Hepatic stellate cell (primary cell): ENCODE results near the gene NPM1.
A peak's percentile ranks its signal among the peaks of the same experiment; 100 is the strongest.
"Not testable (repeated sequence)": the region's sequence is repeated elsewhere in the genome, so short reads cannot be mapped to it uniquely, and the experiment has no call there.

ENCODE experiments used
- DNase-seq: peaks from one replicate; pipeline ENCODE4 v3.0.0; 2011; ENCODE audit warnings: low spot score

The NPM1 gene, protein sequence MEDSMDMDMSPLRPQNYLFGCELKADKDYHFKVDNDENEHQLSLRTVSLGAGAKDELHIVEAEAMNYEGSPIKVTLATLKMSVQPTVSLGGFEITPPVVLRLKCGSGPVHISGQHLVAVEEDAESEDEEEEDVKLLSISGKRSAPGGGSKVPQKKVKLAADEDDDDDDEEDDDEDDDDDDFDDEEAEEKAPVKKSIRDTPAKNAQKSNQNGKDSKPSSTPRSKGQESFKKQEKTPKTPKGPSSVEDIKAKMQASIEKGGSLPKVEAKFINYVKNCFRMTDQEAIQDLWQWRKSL

DNA sequence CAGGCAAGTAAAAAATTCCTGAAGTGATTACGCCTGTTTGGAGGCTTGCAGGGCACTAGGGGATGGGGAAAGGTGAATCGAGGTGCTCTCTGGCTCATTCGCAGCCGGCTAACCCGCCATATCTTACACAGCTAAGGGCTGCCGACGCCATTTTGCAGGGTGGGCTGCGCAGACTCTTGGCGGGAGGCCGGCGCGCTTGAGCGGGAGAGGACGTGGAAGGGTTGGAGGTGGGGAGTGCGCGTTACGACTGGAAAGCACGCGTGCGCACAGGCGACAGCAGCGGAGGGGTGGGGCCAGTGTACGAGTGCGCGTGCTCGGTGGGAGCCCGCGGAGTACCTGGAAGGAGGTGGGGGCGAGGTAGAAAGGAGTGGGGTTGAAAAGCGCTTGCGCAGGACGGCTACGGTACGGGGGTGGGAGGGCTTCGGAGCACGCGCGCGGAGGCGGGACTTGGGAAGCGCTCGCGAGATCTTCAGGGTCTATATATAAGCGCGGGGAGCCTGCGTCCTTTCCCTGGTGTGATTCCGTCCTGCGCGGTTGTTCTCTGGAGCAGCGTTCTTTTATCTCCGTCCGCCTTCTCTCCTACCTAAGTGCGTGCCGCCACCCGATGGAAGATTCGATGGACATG lies at the start of gene NPM1:
NPM1 (plus strand) TSS at position 505 of the 625 bp plus-strand sequence; CDS start at position 605, 100 bp downstream.
- DNase-seq, result peak; percentile 99

DNA sequence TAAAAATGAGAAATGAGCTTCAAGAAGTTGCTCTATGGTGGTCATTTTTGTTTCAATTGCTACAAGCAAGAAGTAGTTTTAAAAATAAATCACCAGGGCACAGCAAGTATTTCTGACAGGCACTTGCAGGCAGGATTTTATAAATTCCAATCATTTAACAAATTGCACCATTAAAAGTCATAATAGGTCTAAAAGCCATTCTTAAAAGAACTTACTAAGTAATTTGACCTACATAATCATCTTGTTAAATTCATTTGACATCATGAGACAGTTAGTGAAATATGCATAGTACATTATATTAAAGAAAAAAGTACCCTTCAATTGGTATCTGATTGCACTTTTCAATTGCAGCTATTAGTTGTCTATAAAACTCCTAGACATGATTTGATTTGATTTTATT lies 47.6 kb upstream of the NPM1 start:
- no peak for DNase-seq

DNA sequence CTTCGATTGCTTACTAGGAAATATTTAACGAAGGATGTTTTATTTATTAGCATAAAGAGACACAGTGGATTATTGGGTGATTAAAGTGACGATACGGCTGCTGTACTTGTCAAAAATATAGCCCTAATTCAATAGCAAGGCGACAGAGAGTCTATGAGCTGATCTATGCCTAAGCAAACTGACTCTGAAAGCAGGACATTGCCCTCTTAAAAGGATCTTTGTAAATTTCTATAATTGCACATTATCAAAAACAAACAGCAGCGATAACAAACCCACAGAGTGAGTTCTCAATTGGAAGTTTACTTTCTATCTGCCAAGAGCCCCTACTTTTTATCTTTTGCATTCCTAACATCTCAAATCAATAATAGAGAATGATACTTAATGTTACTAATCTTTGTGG lies 47.2 kb upstream of the NPM1 start:
- DNase-seq, result no peak

DNA sequence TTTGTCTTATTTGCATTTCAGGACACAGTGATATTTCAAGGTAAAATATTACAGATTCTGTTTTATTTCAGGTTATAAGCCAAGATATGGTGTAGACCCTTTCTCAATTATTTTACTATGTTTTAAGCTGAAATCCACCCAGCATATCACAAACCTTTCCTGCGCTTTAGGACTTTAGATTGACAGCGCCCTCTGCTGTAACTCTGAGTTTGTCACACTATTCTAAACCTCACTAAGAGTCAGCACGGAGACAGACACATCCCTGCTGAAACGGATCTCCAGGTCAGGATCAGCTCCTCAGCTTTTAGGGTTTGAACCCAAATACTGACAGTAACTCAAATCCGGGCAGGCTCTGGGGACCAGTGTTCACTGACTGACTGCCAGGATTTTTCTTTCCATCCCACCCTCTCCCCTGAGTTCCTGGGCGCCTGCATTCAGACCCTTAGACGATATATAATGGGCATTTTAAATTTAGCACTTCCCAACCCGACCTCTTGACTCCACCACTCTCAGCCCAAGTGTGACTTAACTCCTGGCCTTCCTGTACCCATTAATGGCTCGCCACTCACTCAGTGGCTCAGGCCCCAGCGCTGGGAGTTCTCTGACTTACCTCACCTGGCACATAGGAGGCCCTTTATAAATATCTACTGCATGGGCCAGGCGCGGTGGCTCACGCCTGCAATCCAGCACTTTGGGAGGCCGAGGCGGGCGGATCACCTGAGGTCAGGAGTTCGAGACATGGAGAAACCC lies 45.1 kb upstream of the NPM1 start:
- DNase-seq, result peak; percentile 45

DNA sequence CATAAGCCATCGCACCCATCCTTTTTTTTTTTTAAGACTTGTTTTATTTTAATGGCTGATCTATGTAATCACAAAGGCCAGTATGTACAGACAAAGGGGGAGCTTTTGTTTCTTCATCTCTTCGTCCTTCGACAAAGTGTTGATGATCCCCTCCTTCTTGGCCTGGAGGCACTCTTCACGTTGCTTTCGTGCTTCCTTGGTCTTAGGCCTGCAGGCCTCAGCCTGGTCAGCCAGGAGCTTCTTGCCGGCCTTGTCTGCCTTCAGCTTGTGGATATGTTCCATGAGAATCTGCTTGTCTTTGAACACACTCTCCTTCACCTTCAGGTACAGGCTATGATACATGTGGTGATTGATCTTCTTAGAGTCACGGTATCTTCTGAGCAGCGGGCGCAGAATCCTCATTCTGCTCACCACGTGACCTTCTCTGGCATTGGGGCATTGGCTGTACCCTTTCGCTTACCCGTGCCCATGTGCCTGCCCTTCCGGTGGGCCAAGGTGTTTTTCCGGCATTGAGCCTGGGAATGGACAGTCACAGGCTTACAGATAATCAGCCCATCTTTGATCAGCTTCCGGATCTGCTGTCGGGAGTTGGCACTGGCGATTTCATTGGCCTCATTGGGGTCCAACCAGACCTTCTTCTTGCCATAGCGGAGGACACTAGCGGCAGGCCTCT lies 42.6 kb upstream of the NPM1 start:
- no peak for DNase-seq

- no peak for DNase-seq
These were observed 36.0 kb upstream of the NPM1 start for GRCh38 chr5:171351536-171352073.

GRCh38 chr5:171355302-171355724 lies 32.3 kb upstream of the NPM1 start:
- DNase-seq, result no peak

GRCh38 chr5:171357843-171358242 lies 29.8 kb upstream of the NPM1 start:
- no peak for DNase-seq

- not testable (repeated sequence) for DNase-seq
These were observed 26.5 kb upstream of the NPM1 start for GRCh38 chr5:171361151-171361550.

- not testable (repeated sequence) for DNase-seq
These were observed 24.4 kb upstream of the NPM1 start for GRCh38 chr5:171363249-171363648.

DNA sequence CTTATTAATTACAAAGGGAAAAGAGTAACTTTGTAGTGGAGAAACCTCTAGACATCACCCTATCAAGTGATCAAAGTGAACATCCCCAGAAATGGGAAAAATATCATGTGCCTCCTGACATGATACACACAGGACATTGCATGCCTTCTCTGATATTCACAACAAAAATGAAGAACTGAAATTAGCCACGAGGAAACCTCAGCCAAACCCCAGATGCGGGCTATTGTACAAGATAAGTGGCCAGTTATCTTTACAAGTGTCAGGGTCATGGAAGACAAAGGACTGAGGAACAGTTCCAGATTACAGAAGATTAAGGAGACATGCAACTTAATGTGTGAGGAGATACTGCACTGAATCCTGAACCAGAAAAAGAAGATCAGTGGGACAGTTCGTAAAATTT lies 23.8 kb upstream of the NPM1 start:
- DNase-seq, result no peak

- no peak for DNase-seq
These were observed 22.3 kb upstream of the NPM1 start for GRCh38 chr5:171365351-171365750.

DNA sequence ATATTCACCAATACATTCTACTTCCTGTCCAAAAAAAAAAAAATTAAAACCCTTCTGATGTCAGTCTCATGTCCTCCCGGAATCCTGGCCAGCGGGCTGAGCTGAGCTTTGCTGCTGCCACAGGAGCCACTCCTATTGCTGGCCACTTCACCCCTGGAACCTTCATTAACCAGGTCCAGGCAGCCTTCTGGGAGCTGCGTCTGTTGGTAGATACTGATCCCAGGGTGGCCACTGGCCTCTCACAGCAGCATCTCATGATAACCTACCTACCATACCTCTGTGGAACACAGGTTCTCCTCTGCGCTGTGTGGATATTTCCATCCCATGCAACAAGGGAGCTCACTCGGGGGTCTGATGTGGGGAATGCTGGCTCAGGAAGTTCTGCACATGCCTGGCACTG lies 21.0 kb upstream of the NPM1 start:
- no peak for DNase-seq

GRCh38 chr5:171367424-171368370 lies 20.0 kb upstream of the NPM1 start:
- peak; percentile 36 for DNase-seq

DNA sequence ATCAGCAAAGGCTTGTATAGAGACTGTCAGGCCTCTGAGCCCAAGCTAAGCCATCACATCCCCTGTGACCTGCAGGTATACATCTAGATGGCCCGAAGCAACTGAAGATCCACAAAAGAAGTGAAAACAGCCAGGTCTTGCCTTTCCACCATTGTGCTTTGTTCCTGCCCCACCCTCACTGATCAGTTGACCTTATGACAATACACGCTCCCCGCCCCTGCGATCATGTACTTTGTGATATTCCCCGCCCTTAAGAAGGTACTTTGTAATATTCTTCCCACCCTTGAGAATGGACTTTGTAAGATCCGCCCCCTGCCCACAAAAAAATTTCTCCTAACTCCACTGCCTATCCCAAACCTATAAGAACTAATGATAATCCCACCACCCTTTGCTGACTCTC lies 18.6 kb upstream of the NPM1 start:
- DNase-seq, result no peak

DNA sequence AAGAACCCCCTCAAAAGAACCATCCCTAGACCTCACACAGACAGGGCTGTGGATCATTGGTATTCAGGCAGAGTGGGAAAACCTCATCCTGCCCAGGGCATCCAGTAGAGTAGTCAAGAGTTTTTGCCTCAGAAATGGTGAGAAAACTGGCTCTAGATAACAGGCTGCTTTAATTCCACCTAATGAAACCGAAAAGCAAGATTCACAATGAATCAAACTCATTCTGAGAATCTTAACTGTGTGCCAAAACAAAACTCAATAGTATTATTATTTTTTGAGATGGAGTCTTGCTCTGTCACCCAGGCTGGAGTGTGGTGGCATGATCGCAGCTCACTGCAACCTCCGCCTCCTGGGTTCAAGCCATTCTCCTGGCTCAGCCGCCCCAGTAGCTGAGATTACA lies 17.8 kb upstream of the NPM1 start:
- DNase-seq, result no peak

- not testable (repeated sequence) for DNase-seq
These were observed 16.8 kb upstream of the NPM1 start for GRCh38 chr5:171370881-171371280.

- no peak for DNase-seq
These were observed 16.3 kb upstream of the NPM1 start for GRCh38 chr5:171371326-171371725.

DNA sequence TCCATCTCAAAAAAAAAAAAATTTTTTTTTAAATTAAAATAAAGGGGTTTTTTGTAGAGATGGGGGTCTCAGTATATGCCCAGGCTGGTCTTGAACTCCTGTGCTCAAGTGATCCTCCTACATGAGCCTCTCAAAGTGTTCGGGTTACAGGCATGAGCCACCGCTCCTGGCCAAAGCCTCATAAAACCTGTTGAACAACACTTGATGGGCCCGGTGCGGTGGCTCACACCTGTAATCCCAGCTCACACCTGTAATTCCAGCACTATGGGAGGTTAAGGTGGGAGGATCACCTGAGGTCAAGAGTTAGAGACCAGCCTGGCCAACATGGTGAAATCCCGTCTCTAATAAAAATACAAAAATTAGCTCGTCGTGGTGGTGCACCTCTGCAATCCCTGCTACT lies 7.7 kb upstream of the NPM1 start:
- DNase-seq, result no peak

DNA sequence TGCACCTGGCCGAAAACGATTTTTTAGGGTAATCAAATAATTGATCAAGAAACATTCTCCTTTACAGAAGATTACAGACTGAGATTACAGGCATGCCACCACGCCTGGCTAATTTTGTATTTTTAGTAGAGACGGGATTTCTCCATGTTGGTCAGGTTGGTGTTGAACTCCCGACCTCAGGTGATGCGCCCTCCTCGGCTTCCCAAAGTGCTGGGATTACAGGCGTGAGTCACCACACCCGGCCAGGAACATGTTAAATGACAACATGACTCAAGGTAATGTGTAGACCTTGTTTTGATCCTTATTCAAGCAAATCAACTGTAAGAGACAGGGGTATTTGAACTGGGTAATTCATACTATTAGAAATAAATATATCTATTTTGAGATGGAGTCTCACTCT lies 3.2 kb upstream of the NPM1 start:
- DNase-seq, result not testable (repeated sequence)

- DNase-seq, result not testable (repeated sequence)
These were observed 2.6 kb upstream of the NPM1 start for GRCh38 chr5:171384999-171385398.
